Stimulated activated CD4-positive, alpha-beta T cell treated with anti-CD3 and anti-CD28 coated beads, Interleukin-15, amount 100 ng/mL, for 24 hours (primary cell): ENCODE results near the gene LRBA.

Source experiments
- DNase-seq: peaks from one replicate; pipeline ENCODE4 v3.0.0-alpha.2; 2020

Gene LRBA

GRCh38 chr4:150479657-150480056 is 535.4 kb downstream of the LRBA start:
- no peak for DNase-seq

- no peak for DNase-seq
Observed at GRCh38 chr4:150477869-150478268, 537.2 kb downstream of the LRBA start.

GRCh38 chr4:150476776-150477175 is 538.3 kb downstream of the LRBA start:
- no peak for DNase-seq

- no peak for DNase-seq
Observed at GRCh38 chr4:150475763-150476162, 539.3 kb downstream of the LRBA start.

GRCh38 chr4:150464523-150464922 is 550.6 kb downstream of the LRBA start:
- DNase-seq: no peak

GRCh38 chr4:150462743-150463142 is 552.3 kb downstream of the LRBA start:
- DNase-seq: no peak

- no peak for DNase-seq
Observed at GRCh38 chr4:150461957-150462356, 553.1 kb downstream of the LRBA start.

- no peak for DNase-seq
Observed at GRCh38 chr4:150457802-150458201, 557.3 kb downstream of the LRBA start.

GRCh38 chr4:150451883-150452282 is 563.2 kb downstream of the LRBA start:
- DNase-seq: no peak

GRCh38 chr4:150447356-150447755 is 567.7 kb downstream of the LRBA start:
- DNase-seq: no peak

GRCh38 chr4:150439451-150439933 is 575.6 kb downstream of the LRBA start:
- DNase-seq: no peak

- DNase-seq: peak; percentile 25
Observed at GRCh38 chr4:150436598-150437370, 578.3 kb downstream of the LRBA start.

- DNase-seq: no peak
Observed at GRCh38 chr4:150431221-150431620, 583.9 kb downstream of the LRBA start.

- no peak for DNase-seq
Observed at GRCh38 chr4:150425161-150425560, 589.9 kb downstream of the LRBA start.

GRCh38 chr4:150423503-150423902 is 591.6 kb downstream of the LRBA start:
- DNase-seq: no peak

- DNase-seq: no peak
Observed at GRCh38 chr4:150423074-150423473, 592.0 kb downstream of the LRBA start.

GRCh38 chr4:150421612-150422011 is 593.5 kb downstream of the LRBA start:
- DNase-seq: no peak

- no peak for DNase-seq
Observed at GRCh38 chr4:150419939-150420338, 595.1 kb downstream of the LRBA start.

GRCh38 chr4:150418757-150419410 is 596.2 kb downstream of the LRBA start:
- DNase-seq: no peak

GRCh38 chr4:150415213-150415612 is 599.9 kb downstream of the LRBA start:
- no peak for DNase-seq

GRCh38 chr4:150411520-150411919 is 603.6 kb downstream of the LRBA start:
- DNase-seq: no peak

- DNase-seq: peak; percentile 11
Observed at GRCh38 chr4:150402871-150403272, 612.2 kb downstream of the LRBA start.

GRCh38 chr4:150401083-150401687 is 613.9 kb downstream of the LRBA start:
- DNase-seq: no peak

GRCh38 chr4:150395872-150396271 is 619.2 kb downstream of the LRBA start:
- peak; percentile 32 for DNase-seq
